GM20000 (cell line): ENCODE measurements around the gene CMC2.

Experiments used
- DNase-seq: peaks from one replicate; pipeline ENCODE4 v3.0.0; 2012; ENCODE audit warnings: low spot score
- TF ChIP-seq, protein P1 (sequence below): IDR thresholded peaks from 2 replicates; pipeline ENCODE4 v1.5.1; 2012; ENCODE audit warnings: mild to moderate bottlenecking, control low read depth; ENCODE audit errors: extremely low read depth, missing control alignments

The CMC2 gene

DNA sequence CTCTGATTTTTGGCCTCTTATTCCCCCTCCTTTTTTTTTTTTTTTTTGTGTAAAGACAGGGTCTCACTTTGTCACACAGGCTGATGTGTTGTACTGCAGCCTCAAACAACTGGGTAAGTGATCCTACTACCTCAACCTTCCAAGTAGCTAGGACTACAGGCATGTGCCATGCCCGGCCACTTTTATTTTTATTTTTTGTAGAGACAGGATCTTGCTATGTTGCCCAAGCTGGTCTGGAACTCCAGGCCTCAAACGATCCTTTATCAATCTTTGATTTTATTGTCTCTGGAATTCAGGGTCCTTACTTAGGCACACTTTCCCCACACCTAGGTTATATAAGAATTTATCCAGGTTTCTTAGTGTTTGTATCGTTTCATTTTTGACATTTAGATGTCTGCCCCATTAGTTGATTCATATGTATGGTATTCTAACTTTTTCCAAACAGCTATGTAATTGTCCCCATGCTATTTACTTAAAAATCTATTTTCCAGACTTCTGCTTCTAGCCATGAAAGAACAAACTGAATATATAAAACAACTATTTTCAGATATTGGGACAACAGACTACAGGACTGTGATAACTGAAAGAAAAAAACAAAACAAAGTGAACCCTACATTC, 13.9 kb downstream of the CMC2 start:
- DNase-seq: no peak
- TF ChIP-seq, protein P1, sequence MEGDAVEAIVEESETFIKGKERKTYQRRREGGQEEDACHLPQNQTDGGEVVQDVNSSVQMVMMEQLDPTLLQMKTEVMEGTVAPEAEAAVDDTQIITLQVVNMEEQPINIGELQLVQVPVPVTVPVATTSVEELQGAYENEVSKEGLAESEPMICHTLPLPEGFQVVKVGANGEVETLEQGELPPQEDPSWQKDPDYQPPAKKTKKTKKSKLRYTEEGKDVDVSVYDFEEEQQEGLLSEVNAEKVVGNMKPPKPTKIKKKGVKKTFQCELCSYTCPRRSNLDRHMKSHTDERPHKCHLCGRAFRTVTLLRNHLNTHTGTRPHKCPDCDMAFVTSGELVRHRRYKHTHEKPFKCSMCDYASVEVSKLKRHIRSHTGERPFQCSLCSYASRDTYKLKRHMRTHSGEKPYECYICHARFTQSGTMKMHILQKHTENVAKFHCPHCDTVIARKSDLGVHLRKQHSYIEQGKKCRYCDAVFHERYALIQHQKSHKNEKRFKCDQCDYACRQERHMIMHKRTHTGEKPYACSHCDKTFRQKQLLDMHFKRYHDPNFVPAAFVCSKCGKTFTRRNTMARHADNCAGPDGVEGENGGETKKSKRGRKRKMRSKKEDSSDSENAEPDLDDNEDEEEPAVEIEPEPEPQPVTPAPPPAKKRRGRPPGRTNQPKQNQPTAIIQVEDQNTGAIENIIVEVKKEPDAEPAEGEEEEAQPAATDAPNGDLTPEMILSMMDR: no peak

DNA sequence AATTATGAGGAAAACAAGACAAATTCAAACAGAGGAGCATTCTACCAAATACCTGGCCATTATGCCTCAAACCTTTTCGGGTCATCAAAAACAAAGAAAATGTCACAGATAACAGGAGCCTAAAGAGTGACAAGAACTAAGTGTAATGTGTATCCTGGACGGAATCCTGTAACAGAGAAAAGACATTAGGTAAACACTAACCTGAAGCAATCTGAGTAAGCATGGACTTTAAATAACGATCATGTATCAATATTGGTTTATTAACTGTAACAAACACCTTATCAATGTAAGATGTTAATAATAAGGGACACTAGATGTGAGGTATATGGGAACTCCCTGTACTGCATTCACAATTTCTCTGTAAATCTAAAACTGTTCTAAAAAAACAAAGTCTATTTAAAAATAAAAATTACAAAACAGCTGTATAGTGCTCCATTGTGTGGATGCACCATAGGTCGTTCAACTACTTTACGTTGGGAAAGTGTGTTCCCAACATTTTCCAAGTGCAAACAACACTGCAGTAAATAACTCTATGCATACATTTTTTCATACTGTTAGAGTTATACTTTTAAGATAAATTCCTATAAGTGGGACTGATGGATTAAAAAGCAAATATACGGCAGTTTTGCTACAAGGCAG, 14.8 kb downstream of the CMC2 start:
- DNase-seq: no peak
- TF ChIP-seq, protein P1: no peak

DNA sequence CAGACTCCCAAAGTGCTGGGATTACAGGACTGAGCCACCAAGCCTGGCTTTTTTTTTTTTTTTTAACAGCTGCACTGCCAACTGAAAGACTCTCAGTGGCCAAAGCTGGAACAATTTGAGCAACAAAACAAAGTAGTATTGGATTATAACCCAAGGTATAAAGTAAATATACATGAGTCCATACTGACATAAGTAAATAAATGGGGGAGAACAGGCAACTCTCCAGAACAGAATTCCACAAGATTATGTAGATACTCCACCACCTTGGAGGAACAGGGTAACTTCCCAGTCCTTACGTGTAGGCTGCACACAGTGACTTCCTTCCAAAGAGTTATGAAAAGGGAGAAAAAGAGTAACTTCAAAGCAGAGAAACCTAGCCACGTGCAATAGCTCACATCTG, 15.7 kb downstream of the CMC2 start:
- DNase-seq: no peak
- TF ChIP-seq, protein P1: no peak

DNA sequence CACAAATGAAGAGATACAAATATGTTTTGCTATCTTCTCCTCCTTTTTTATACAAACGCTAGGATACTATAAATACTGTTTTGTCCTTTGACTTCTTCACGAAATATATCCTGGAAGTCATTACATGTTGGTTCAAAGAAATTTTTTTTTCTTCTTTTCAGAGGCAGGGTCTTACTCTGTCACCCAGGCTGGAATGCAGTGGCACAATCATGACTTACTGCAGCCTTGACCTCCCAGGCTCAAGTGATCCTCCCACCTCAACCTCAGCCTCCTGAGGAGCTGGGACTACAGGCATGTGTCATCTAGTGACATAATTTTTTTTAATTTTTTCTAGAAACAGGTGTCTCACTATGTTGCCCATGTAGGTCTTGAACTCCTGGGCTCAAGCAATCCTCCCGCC, 16.1 kb downstream of the CMC2 start:
- TF ChIP-seq, protein P1: no peak
- no peak for DNase-seq

DNA sequence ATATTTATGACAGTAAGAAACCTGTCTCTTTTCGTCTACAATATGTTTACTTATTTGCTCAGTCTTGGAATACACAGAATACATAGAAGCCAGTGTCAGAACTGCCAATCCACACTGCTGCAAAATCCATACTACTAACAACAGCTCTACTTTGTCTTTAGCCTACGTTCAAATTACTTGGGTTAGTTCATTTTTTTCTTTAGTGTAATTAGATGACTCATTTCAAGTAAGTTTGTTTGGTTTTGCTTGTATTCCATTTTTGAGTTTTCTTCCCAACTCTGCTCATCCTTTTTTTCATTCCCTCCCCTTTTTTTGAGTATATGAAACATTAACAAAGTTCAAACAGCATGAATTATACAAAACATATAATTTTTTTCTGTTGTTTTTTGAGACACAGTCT, 16.9 kb downstream of the CMC2 start:
- DNase-seq: no peak
- TF ChIP-seq, protein P1: no peak

DNA sequence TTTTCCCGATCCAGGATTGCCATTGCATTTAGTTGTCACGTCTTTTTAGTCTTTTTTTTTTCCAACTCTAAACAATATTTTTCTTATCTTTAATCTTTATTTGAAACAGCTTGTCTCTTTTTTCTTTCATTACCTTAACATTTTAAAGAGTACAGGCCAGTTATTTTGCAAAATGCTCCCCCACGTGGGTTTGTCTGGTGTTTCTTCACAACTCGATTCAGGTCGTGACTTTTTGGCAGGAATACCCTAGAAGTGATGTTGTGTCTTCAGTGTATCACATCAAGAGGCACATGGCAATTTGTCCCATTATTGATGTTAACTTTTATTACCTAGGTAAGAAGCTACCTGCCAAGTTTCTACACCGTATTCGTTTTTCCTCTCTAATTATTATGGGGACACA, 17.9 kb downstream of the CMC2 start:
- TF ChIP-seq, protein P1: no peak
- no peak for DNase-seq

DNA sequence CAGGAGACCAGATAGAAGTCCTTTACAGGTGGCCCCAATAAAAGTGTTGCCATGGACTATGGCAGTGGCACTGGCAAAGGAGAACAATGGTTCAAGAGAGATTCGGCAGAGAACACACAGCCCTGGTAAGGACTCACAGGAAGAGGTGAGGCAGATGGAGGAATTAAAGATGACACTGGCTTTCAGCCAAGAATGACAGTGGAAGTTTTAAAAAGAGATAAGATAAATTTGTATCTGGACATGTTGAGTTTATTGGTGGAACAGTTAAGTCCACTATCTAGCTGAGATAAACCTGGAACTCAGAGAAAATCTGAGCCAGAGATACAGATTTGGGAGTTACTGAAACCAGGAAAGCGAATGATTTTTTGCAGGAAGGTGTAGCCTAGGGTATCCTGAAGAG, 20.1 kb downstream of the CMC2 start:
- DNase-seq: no peak
- TF ChIP-seq, protein P1: no peak
